Measurements from ENCODE around the gene GDF2. TPM values are rescaled to one million over a fixed set of nuclear protein-coding genes. Genes with fewer than 3 reads are reported as not detected.

The GDF2 gene
- total RNA-seq, 2 donors from 2014 or later: not detected

DNA sequence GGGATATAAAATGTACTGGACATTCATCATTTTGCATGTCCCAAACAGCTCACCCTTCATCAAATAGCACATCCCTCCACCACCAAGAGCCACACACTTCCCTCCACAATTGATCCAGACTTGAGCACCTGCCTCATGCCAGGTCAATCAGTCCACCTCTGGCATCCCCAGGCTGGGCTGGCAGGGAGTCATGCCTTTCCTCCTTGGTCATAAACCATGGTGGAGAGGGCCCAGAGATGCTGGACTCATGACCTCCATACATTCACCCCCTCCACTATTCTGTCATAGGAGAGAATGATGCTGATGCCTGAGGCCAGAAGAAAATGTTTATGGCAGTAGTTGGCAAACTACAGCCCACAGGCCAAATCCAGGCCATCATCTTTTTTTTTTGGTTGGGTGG is 38.4 kb upstream of the GDF2 start:
- Histone ChIP-seq H3K27ac (no peak overlapping the region), H3K9me3 (no peaks in the 10 kb centered on the region), H3K27me3 (no peaks in the 10 kb centered on the region), H3K4me1 (no peaks in the 10 kb centered on the region), H3K4me3 (no peak overlapping the region), H3K36me3 (no peaks in the 10 kb centered on the region), H3K9ac (ENCODE audit: low read depth in 2 of 2, low read length in 2 of 2) (no peak overlapping the region)
- intact Hi-C loops (cut with DNase I): no loop called here
- TF ChIP-seq, protein P1, sequence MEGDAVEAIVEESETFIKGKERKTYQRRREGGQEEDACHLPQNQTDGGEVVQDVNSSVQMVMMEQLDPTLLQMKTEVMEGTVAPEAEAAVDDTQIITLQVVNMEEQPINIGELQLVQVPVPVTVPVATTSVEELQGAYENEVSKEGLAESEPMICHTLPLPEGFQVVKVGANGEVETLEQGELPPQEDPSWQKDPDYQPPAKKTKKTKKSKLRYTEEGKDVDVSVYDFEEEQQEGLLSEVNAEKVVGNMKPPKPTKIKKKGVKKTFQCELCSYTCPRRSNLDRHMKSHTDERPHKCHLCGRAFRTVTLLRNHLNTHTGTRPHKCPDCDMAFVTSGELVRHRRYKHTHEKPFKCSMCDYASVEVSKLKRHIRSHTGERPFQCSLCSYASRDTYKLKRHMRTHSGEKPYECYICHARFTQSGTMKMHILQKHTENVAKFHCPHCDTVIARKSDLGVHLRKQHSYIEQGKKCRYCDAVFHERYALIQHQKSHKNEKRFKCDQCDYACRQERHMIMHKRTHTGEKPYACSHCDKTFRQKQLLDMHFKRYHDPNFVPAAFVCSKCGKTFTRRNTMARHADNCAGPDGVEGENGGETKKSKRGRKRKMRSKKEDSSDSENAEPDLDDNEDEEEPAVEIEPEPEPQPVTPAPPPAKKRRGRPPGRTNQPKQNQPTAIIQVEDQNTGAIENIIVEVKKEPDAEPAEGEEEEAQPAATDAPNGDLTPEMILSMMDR (IDR thresholded peaks at IDR 0.05): no peak
- DNase-seq: no peak

DNA sequence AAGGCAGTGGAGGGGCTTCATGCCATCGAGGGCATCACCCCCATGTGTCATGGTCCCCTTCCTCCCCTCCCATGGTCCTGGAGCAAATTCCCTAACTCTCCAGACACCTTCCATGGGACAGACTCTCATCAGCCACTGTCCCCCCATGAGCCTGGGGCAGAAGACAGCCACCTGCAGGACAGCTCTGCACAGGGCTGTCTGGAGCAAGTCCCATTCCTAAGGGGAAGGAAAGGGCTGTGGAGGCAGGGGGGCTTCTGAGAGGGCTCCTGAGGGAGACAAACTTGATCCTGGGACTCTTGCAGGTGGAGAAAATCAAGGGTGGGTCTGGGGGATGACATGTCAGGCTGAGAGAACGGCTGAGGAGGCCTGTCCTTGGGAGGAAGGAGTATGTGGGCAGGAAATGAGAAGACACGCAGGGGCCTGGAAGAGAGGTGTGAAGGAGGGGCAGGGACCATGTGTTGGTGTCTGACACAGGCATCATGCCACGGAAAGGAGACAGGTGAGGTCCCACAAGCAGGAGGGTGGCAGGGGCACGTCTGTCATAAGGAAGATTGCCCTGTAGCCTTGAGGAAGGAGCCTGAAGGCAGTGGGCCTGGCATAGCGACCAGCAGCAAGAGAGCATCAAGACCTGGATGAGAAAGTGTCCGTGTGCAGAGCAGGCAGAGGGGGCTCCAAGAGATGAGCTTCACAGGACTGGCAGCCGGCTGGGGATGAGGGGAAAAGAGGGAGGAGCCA is 36.7 kb upstream of the GDF2 start:
- no peak overlapping the region for H3K27ac ChIP-seq
- no peaks in the 10 kb centered on the region for H3K36me3 ChIP-seq
- no peaks in the 10 kb centered on the region for H3K27me3 ChIP-seq
- TF ChIP-seq, protein P1 (IDR thresholded peaks at IDR 0.05): no peak
- H3K4me1 ChIP-seq: no peaks in the 10 kb centered on the region
- intact Hi-C loops (cut with DNase I): no loop called here
- H3K9ac ChIP-seq (ENCODE audit: low read depth in 2 of 2, low read length in 2 of 2): no peak overlapping the region
- no peaks in the 10 kb centered on the region for H3K9me3 ChIP-seq
- no peak for DNase-seq
- H3K4me3 ChIP-seq: no peak overlapping the region

DNA sequence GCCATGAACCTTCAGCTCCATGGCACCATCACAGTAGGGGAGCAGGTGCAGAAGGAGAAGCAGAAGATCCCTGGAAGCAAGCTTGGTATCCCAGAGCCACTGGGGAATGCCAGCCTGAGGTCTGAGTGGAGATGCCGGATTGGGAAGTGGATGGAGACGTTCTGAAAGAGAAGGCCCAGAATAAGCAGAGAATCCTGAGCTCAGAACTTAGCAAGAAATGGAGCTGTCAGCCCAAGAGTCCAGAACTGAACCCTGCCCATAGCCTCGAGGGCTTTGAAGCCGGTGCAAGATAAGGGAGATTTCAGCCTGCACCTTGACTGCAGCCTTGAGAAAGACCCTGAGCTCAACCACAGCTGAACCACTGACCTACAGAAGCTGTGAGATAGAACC is 36.1 kb upstream of the GDF2 start:
- H3K9me3 ChIP-seq: no peaks in the 10 kb centered on the region
- H3K27me3 ChIP-seq: no peaks in the 10 kb centered on the region
- H3K27ac ChIP-seq: no peak overlapping the region
- DNase-seq: no peak
- TF ChIP-seq, protein P1 (IDR thresholded peaks at IDR 0.05): no peak
- no peaks in the 10 kb centered on the region for H3K4me1 ChIP-seq
- no peak overlapping the region for H3K9ac ChIP-seq (ENCODE audit: low read depth in 2 of 2, low read length in 2 of 2)
- intact Hi-C loops (cut with DNase I): no loop called here
- H3K36me3 ChIP-seq: no peaks in the 10 kb centered on the region
- H3K4me3 ChIP-seq: no peak overlapping the region

DNA sequence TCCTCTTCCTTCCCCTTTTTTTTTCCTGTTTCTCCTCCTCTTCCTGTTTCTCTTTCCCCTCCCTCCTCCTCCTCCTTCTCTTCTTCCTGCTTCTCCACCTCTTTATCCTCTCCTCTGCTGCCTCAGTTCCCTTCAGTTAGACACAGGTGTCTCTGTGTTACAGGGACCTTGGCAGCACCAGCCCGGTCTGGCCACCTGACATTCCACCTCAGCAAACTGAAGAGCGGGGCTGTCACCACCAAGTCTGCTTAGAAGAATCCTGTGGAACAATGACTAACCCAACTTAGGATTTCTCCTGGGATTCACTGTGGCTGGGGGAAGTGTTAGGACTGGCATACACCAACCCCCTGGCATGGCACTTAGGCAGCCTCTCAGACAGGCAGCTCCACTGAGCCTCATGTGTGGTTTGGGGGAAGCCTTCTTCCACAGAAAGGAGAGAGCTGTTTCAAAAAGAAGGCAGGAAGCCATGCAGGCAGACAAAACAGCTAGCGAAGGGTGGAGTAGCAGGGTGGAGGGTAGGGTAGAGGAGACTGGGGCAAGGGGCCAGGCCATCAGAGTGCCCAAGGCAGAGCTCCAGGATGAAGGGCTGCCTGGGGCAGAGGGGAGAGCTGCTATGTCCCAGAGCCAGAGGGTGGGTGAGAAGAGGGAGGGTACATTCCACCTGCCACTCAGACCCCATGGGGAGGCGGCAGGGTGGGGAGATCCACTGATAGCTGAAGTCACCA is 35.5 kb upstream of the GDF2 start:
- intact Hi-C loops (cut with DNase I): no loop called here
- Histone ChIP-seq H3K9ac (ENCODE audit: low read depth in 2 of 2, low read length in 2 of 2) (no peak overlapping the region), H3K4me1 (no peaks in the 10 kb centered on the region), H3K36me3 (no peaks in the 10 kb centered on the region), H3K9me3 (no peaks in the 10 kb centered on the region), H3K27ac (no peak overlapping the region), H3K27me3 (no peaks in the 10 kb centered on the region), H3K4me3 (no peak overlapping the region)
- TF ChIP-seq, protein P1 (IDR thresholded peaks at IDR 0.05): no peak
- DNase-seq: no peak

DNA sequence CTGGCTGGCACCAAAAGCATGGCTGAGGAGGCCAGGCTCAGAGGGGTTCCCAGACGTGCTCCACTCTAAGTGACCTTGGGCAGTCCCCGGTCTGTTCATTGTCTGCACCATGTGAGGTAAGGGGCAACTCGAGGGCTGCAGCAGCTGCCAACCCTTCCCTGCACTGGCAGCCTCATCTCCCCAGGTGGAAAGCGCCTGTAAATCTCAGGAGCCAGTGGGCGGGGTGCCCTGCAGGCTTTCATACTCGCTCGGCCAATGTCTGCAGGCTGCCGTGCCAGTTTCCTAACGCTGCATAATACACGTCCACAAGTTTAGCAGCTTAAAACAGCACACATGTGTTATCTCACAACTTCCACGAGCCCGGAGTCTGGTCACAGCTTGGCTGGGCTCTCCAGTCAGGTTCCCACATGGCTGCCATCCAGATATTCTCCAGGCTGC is 34.9 kb upstream of the GDF2 start:
- TF ChIP-seq, protein P1 (IDR thresholded peaks at IDR 0.05): no peak
- Histone ChIP-seq H3K9me3 (no peaks in the 10 kb centered on the region), H3K36me3 (no peaks in the 10 kb centered on the region), H3K4me1 (no peaks in the 10 kb centered on the region), H3K9ac (ENCODE audit: low read depth in 2 of 2, low read length in 2 of 2) (no peak overlapping the region), H3K27ac (no peak overlapping the region), H3K27me3 (no peaks in the 10 kb centered on the region), H3K4me3 (no peak overlapping the region)
- intact Hi-C loops (cut with DNase I): no loop called here
- peak; percentile 19 for DNase-seq
